Loucy (cell line): ENCODE results near the gene PLPP1.

Source experiments
- H2AFZ ChIP-seq: fragments of 200-600 bp; sonication (generic); 2 replicates; pipeline ENCODE4 v1.6.0; 2016; ENCODE audit warnings: antibody characterized with exemption, mild to moderate bottlenecking, low read length, moderate library complexity
- H3F3A ChIP-seq: fragments of 200-600 bp; 2 replicates; pipeline ENCODE4 v1.6.0; 2016; ENCODE audit warnings: antibody characterized with exemption, low read depth, mild to moderate bottlenecking
- H3K27me3 ChIP-seq: fragments of 200-600 bp; sonication (generic); 2 replicates; pipeline ENCODE4 v1.6.1; 2014; ENCODE audit warnings: low read length, mild to moderate bottlenecking; ENCODE audit not compliant: insufficient read depth, poor library complexity, severe bottlenecking
- H3K36me3 ChIP-seq: fragments of 200-600 bp; sonication (generic); 2 replicates; pipeline ENCODE4 v1.6.1; 2016; ENCODE audit warnings: low read length; ENCODE audit not compliant: insufficient read depth
- H3K4me1 ChIP-seq: fragments of 200-600 bp; sonication (generic); 2 replicates; pipeline ENCODE4 v1.5.1; 2014; ENCODE audit warnings: low read length, mild to moderate bottlenecking; ENCODE audit not compliant: insufficient read depth, poor library complexity, severe bottlenecking
- H3K4me2 ChIP-seq: fragments of 200-600 bp; sonication (generic); 2 replicates; pipeline ENCODE4 v1.6.0; 2014; ENCODE audit warnings: antibody characterized with exemption, low read length, low read depth, mild to moderate bottlenecking; ENCODE audit not compliant: poor library complexity, severe bottlenecking
- H3K4me3 ChIP-seq: fragments of 200-600 bp; sonication (generic); 2 replicates; pipeline ENCODE4 v1.5.1; 2014; ENCODE audit warnings: low read length, mild to moderate bottlenecking, mixed read lengths; ENCODE audit not compliant: poor library complexity, severe bottlenecking
- H3K79me2 ChIP-seq: fragments of 200-600 bp; sonication (generic); 2 replicates; pipeline ENCODE4 v1.6.1; 2014; ENCODE audit warnings: low read length; ENCODE audit not compliant: insufficient read depth
- H3K9ac ChIP-seq: fragments of 200-600 bp; sonication (generic); 2 replicates; pipeline ENCODE4 v1.6.0; 2014; ENCODE audit warnings: mild to moderate bottlenecking, low read depth, low read length, moderate library complexity; ENCODE audit not compliant: poor library complexity, severe bottlenecking
- H3K9me2 ChIP-seq: fragments of 200-600 bp; sonication (generic); replicated peaks from 2 replicates; pipeline ENCODE4 v1.6.1; 2016; ENCODE audit warnings: low read depth, low read length, mixed read lengths
- H3K9me3 ChIP-seq: fragments of 200-600 bp; sonication (generic); 2 replicates; pipeline ENCODE4 v1.6.1; 2014; ENCODE audit warnings: mild to moderate bottlenecking, antibody characterized with exemption, low read length, low read depth; ENCODE audit not compliant: insufficient read depth
- H4K20me1 ChIP-seq: fragments of 200-600 bp; sonication (generic); 2 replicates; pipeline ENCODE4 v1.6.0; 2014; ENCODE audit warnings: antibody characterized with exemption, low read length, mild to moderate bottlenecking; ENCODE audit not compliant: insufficient read depth, poor library complexity, severe bottlenecking
- EZH2phosphoT487 ChIP-seq: fragments of 200-600 bp; IDR thresholded peaks from 2 replicates; pipeline ENCODE4 v1.6.1; 2018; ENCODE audit warnings: antibody characterized with exemption, mild to moderate bottlenecking, moderate library complexity, borderline replicate concordance
- TF ChIP-seq, protein P1 (sequence below): fragments of 200-600 bp; sonication (generic); conservative IDR thresholded peaks from 2 replicates; pipeline ENCODE4 v1.5.1; 2014; ENCODE audit warnings: mild to moderate bottlenecking, antibody characterized with exemption, low read length

PLPP1 gene

DNA sequence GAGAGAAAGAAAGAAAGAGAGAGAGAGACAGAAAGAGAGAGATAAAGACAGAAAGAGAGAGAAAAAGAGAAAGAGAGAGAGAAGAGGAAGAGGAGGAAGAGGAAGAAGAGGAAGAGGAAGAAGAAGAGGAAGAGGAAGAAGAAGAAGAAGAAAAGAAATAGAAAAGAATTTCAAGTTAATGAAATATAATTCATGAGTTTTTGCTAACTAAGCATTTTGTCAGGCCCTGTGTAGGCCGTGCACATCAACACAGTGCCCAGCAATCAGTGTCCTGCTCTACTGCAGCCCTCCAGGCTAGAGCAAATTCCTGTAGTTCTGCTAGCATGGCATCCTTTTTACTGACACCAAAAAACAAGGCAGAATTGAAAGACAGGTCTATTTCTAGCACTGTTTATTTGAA is 62.1 kb downstream of the PLPP1 start:
- no peak for TF ChIP-seq EZH2phosphoT487
- TF ChIP-seq, protein P1, sequence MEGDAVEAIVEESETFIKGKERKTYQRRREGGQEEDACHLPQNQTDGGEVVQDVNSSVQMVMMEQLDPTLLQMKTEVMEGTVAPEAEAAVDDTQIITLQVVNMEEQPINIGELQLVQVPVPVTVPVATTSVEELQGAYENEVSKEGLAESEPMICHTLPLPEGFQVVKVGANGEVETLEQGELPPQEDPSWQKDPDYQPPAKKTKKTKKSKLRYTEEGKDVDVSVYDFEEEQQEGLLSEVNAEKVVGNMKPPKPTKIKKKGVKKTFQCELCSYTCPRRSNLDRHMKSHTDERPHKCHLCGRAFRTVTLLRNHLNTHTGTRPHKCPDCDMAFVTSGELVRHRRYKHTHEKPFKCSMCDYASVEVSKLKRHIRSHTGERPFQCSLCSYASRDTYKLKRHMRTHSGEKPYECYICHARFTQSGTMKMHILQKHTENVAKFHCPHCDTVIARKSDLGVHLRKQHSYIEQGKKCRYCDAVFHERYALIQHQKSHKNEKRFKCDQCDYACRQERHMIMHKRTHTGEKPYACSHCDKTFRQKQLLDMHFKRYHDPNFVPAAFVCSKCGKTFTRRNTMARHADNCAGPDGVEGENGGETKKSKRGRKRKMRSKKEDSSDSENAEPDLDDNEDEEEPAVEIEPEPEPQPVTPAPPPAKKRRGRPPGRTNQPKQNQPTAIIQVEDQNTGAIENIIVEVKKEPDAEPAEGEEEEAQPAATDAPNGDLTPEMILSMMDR, result no peak
- no peaks in the 10 kb centered on the region for H4K20me1 ChIP-seq
- H3F3A ChIP-seq, result no peaks in the 10 kb centered on the region
- no peaks in the 10 kb centered on the region for H3K36me3 ChIP-seq
- H3K4me2 ChIP-seq, result no peak overlapping the region
- no peak overlapping the region for H3K9ac ChIP-seq
- H3K4me3 ChIP-seq, result no peak overlapping the region
- no peaks in the 10 kb centered on the region for H3K4me1 ChIP-seq
- H3K9me3 ChIP-seq, result no peaks in the 10 kb centered on the region
- no peaks in the 10 kb centered on the region for H3K79me2 ChIP-seq
- H3K27me3 ChIP-seq, result no peaks in the 10 kb centered on the region
- no peaks in the 10 kb centered on the region for H3K9me2 ChIP-seq
- H2AFZ ChIP-seq, result no peak overlapping the region

DNA sequence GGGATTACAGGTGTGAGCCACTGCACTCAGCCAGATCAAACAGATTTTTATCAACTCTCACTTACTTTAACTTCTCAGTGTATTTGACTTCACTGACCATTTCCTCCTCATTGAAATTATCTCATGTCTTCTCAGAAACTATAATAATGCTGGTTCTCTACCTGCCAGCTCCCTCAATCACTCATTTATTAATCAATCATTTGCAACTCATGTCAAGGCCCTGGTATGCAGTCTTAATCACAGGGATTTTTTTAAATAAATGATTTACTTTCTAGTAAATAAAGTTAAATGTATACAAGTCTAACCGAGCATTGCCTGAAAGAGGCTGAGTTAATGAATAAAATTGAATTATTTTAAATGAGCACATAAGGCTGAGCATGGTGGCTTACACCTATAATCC is 63.3 kb downstream of the PLPP1 start:
- H3K9me2 ChIP-seq, result no peaks in the 10 kb centered on the region

DNA sequence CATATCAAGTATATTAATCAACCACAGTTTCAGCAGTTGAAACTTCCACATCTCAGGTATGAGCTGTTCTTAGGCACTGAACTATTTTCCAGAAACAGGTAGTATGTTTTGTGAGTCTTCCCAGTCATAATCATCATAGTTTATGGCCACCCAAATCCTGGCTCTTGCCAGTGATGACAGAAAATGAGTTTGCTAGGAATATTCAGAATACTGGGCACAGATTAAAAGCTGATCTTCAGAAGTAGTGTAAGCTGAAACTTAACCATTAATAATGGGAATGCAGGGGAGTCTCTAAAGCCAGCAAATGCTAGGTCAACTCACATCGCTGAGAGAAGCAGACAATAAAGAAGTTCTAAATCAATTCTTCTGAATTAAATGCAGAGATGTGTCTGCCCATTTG is 64.5 kb downstream of the PLPP1 start:
- Histone ChIP-seq H4K20me1 (no peaks in the 10 kb centered on the region), H3K4me1 (no peaks in the 10 kb centered on the region), H2AFZ (no peak overlapping the region), H3K36me3 (no peaks in the 10 kb centered on the region), H3K27me3 (no peaks in the 10 kb centered on the region), H3K79me2 (no peaks in the 10 kb centered on the region), H3K9ac (no peak overlapping the region), H3F3A (no peaks in the 10 kb centered on the region), H3K4me2 (no peak overlapping the region), H3K4me3 (no peak overlapping the region), H3K9me3 (no peaks in the 10 kb centered on the region), H3K9me2 (no peaks in the 10 kb centered on the region)
- no peak for TF ChIP-seq EZH2phosphoT487
- TF ChIP-seq, protein P1, result no peak

More for the DNA sequence above, 63.3 kb downstream of the PLPP1 start:
- Histone ChIP-seq H3K36me3 (no peaks in the 10 kb centered on the region), H3K9me3 (no peaks in the 10 kb centered on the region), H3K4me2 (no peak overlapping the region), H3K9ac (no peak overlapping the region), H3K27me3 (no peaks in the 10 kb centered on the region), H3F3A (no peaks in the 10 kb centered on the region), H3K4me1 (no peaks in the 10 kb centered on the region), H3K79me2 (no peaks in the 10 kb centered on the region), H3K4me3 (no peak overlapping the region), H4K20me1 (no peaks in the 10 kb centered on the region), H2AFZ (no peak overlapping the region)
- TF ChIP-seq, protein P1, result no peak
- no peak for TF ChIP-seq EZH2phosphoT487
